ENCODE results near the gene TEX264.

Gene TEX264

GRCh38 chr3:51669241-51670052 lies 1.6 kb upstream of the TEX264 start (continued):
- TF ChIP-seq ZNF629 (tag by site-specific recombination; IDR thresholded peaks at IDR 0.05), result peak; percentile 64
- no peak for TF ChIP-seq ZNF521 (tag by site-specific recombination; IDR thresholded peaks at IDR 0.05)
- no peak for TF ChIP-seq SALL2 (tag by site-specific recombination; IDR thresholded peaks at IDR 0.05; ENCODE audit: borderline replicate concordance)
- TF ChIP-seq ZNF335 (tag by site-specific recombination; conservative IDR thresholded peaks at IDR 0.05), result peak; percentile 44; the same call in 1 of the 2 replicates
- no peak for TF ChIP-seq ZNF621 (tag by site-specific recombination; IDR thresholded peaks at IDR 0.05)
- TF ChIP-seq, protein P1, sequence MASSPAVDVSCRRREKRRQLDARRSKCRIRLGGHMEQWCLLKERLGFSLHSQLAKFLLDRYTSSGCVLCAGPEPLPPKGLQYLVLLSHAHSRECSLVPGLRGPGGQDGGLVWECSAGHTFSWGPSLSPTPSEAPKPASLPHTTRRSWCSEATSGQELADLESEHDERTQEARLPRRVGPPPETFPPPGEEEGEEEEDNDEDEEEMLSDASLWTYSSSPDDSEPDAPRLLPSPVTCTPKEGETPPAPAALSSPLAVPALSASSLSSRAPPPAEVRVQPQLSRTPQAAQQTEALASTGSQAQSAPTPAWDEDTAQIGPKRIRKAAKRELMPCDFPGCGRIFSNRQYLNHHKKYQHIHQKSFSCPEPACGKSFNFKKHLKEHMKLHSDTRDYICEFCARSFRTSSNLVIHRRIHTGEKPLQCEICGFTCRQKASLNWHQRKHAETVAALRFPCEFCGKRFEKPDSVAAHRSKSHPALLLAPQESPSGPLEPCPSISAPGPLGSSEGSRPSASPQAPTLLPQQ (tag by site-specific recombination; IDR thresholded peaks at IDR 0.05), result peak; percentile 34; the same call in 1 of the 2 replicates
- TF ChIP-seq BCL6B (tag by site-specific recombination; IDR thresholded peaks at IDR 0.05), result no peak
- TF ChIP-seq ZNF76 (tag by site-specific recombination; IDR thresholded peaks at IDR 0.05; ENCODE audit: borderline replicate concordance, low read depth), result no peak
- TF ChIP-seq MYNN (tag by site-specific recombination; IDR thresholded peaks at IDR 0.05; ENCODE audit: borderline replicate concordance), result no peak
- no peak for TF ChIP-seq ZNF10 (tag by site-specific recombination; IDR thresholded peaks at IDR 0.05)
- TF ChIP-seq BCL11B (tag by site-specific recombination; IDR thresholded peaks at IDR 0.05; ENCODE audit: low read depth), result no peak
- no peak for TF ChIP-seq ZNF132 (tag by site-specific recombination; IDR thresholded peaks at IDR 0.05; ENCODE audit: borderline replicate concordance)
- TF ChIP-seq ZNF660 (tag by site-specific recombination; IDR thresholded peaks at IDR 0.05), result peak; percentile 82
- no peak for TF ChIP-seq ZNF426 (tag by site-specific recombination; IDR thresholded peaks at IDR 0.05)
- no peak for TF ChIP-seq TCF7L2 (IDR thresholded peaks at IDR 0.05; ENCODE audit: borderline replicate concordance, low read depth, low read length)
- TF ChIP-seq ZXDB (tag by site-specific recombination; IDR thresholded peaks at IDR 0.05), result peak; percentile 78
- TF ChIP-seq ZNF600 (tag by site-specific recombination; IDR thresholded peaks at IDR 0.05), result peak; percentile 59; the same call in 1 of the 2 replicates
- no peak for TF ChIP-seq HIC1 (tag by site-specific recombination; IDR thresholded peaks at IDR 0.05)
- TF ChIP-seq SCRT2 (tag by site-specific recombination; IDR thresholded peaks at IDR 0.05), result peak; percentile 99
- no peak for TF ChIP-seq ZNF24 (tag by site-specific recombination; IDR thresholded peaks at IDR 0.05)
- no peak for TF ChIP-seq OSR2 (tag by site-specific recombination; IDR thresholded peaks at IDR 0.05)
- no peak for TF ChIP-seq ZNF169 (tag by site-specific recombination; IDR thresholded peaks at IDR 0.05)
- peak; percentile 21; the same call in 1 of the 2 replicates for TF ChIP-seq ZNF366 (tag by site-specific recombination; conservative IDR thresholded peaks at IDR 0.05)
- TF ChIP-seq ZNF202 (tag by site-specific recombination; IDR thresholded peaks at IDR 0.05; ENCODE audit: borderline replicate concordance), result no peak
- TF ChIP-seq ZNF585B (tag by site-specific recombination; IDR thresholded peaks at IDR 0.05), result no peak
- TF ChIP-seq, protein P2, sequence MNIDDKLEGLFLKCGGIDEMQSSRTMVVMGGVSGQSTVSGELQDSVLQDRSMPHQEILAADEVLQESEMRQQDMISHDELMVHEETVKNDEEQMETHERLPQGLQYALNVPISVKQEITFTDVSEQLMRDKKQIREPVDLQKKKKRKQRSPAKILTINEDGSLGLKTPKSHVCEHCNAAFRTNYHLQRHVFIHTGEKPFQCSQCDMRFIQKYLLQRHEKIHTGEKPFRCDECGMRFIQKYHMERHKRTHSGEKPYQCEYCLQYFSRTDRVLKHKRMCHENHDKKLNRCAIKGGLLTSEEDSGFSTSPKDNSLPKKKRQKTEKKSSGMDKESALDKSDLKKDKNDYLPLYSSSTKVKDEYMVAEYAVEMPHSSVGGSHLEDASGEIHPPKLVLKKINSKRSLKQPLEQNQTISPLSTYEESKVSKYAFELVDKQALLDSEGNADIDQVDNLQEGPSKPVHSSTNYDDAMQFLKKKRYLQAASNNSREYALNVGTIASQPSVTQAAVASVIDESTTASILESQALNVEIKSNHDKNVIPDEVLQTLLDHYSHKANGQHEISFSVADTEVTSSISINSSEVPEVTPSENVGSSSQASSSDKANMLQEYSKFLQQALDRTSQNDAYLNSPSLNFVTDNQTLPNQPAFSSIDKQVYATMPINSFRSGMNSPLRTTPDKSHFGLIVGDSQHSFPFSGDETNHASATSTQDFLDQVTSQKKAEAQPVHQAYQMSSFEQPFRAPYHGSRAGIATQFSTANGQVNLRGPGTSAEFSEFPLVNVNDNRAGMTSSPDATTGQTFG (tag by site-specific recombination; IDR thresholded peaks at IDR 0.05; ENCODE audit: borderline replicate concordance), result no peak
- TF ChIP-seq IKZF3 (tag by site-specific recombination; IDR thresholded peaks at IDR 0.05), result peak; percentile 66; the same call in 1 of the 2 replicates
- peak; percentile 84 for TF ChIP-seq ZBTB17 (tag by site-specific recombination; IDR thresholded peaks at IDR 0.05)
- TF ChIP-seq, protein P3, sequence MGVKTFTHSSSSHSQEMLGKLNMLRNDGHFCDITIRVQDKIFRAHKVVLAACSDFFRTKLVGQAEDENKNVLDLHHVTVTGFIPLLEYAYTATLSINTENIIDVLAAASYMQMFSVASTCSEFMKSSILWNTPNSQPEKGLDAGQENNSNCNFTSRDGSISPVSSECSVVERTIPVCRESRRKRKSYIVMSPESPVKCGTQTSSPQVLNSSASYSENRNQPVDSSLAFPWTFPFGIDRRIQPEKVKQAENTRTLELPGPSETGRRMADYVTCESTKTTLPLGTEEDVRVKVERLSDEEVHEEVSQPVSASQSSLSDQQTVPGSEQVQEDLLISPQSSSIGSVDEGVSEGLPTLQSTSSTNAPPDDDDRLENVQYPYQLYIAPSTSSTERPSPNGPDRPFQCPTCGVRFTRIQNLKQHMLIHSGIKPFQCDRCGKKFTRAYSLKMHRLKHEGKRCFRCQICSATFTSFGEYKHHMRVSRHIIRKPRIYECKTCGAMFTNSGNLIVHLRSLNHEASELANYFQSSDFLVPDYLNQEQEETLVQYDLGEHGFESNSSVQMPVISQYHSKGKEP (tag by site-specific recombination; IDR thresholded peaks at IDR 0.05), result no peak
- no peak for TF ChIP-seq ZNF214 (tag by site-specific recombination; IDR thresholded peaks at IDR 0.05; ENCODE audit: borderline replicate concordance)
- no peak for TF ChIP-seq ZNF747 (tag by site-specific recombination; IDR thresholded peaks at IDR 0.05)
- TF ChIP-seq ZNF548 (tag by site-specific recombination; IDR thresholded peaks at IDR 0.05), result no peak
